Inflammatory macrophage (primary cell): ENCODE results near the gene FAM53A.

Source experiments
- DNase-seq, 2 donors: peaks; one replicate each; pipeline ENCODE4 v3.0.0-alpha.2; 2020 to 2022

Gene FAM53A

DNA sequence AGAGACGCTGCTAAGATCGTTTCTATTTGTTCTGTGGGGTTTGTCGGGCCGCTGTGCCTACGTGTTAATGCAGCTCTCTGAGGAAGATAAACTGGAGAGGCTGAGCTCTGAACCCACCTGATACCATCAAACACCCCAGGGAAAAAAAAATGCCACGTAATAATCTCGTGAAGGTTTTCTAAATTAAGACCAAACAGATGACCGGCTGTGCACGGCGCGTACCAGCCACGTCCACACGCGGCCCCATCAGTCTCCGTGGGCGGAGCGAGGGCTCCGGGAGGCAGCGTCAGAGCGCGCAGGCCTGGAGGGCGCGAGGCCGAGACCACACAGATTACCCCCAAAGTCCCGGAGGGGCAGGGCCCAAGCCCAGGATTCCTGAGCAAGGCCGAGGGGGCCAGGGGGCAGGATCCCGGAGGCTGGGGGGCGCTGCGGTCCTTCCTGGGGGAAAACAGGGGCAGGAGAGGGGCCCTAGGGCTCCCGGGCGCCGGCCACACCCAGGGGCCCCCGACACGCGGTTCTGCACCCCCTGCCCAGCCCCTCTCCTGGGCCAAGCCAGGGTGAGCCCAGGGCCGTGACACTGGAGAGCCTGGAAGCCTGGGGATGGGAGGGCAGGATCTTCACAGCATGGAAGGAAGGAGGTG, 91.9 kb downstream of the FAM53A start:
- no peak for DNase-seq

DNA sequence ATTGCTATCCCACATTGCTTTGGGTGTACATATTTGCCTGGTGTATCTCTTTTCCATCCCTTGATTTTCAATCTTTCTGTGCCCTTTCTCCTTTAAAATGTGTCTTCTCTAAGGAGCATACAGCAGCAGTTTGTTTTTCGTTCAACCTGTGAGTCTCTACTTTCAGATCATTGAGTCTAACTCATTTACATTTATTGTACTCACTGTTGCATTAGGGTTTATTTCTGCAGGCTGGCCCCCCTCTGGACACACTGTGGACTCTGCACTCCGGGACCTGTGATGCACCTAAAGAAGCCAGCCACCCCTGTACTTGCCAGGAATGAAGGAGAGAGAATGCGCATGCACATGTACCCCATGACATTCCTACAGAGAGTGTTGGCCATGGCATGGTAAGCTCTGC, 93.0 kb downstream of the FAM53A start:
- no peak for DNase-seq

DNA sequence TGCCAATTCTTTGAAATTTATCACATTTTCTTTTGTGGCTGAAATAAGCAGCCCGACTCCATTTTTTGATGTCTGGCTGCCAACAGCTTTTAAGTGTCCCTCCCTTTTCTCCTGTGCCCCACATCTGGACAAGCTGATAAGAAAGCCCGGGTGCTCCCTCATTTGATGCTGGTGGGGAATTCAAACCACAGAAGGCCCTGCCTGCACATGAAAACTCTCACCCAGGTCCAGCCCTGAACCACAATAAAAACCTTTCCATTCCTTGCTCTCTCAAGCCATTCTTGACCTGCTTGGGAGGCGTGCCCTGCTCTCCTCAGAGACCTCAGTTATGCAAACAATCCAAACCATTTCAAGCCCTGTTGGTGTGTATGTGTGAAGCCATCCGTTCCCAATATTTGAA, 93.9 kb downstream of the FAM53A start:
- DNase-seq, result no peak
